Muscle of arm (tissue), 12 donors: ENCODE measurements around the gene DOCK8. TPM values are rescaled to one million over a fixed set of nuclear protein-coding genes. Genes with fewer than 3 reads are reported as not detected.
A peak's percentile ranks its signal among the peaks of the same experiment; 100 is the strongest.

ENCODE experiments used
- DNase-seq: peaks from one replicate; pipeline ENCODE4 v3.0.0-alpha.2; 2013
- polyA plus RNA-seq, 12 donors: library from polyadenylated mRNA; unstranded; fragments of 120-200 nt; gene quantifications; one replicate each; pipeline ENCODE4 v1.2.1, GENCODE V29; 2013; ENCODE audit not compliant: insufficient read length in 12 of 12

The DOCK8 gene
- polyA plus RNA-seq, 12 donors: 2.4 to 20.5 (median 5.8) TPM; not detected in 1

DNA sequence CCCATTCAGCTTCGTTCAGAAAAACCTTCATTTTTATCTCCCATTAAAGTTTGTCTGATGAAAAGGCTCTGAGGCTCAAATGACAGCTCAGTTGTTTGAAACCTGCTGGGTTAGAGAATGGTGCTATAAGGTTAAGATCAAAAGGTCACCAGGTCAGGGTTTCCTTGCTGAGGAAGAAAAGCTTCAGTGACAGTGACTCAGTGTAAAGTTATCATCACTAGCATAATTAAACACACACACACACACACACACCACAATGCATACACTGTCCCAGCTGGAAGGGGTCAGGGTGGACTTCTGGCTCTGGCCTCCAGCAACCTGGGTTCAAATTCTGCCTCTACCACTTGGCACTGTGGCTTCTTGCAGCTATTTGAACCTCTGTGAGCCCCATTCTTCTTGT is 281.1 kb downstream of the DOCK8 start:
- no peak for DNase-seq

- DNase-seq: no peak
Observed at GRCh38 chr9:503326-503725, 288.7 kb downstream of the DOCK8 start.

GRCh38 chr9:503881-504852 is 289.5 kb downstream of the DOCK8 start, which contains the start of gene KANK1:
TSS of gene KANK1 (plus strand) at chr9:504695.
- DNase-seq: peak; percentile 53

DNA sequence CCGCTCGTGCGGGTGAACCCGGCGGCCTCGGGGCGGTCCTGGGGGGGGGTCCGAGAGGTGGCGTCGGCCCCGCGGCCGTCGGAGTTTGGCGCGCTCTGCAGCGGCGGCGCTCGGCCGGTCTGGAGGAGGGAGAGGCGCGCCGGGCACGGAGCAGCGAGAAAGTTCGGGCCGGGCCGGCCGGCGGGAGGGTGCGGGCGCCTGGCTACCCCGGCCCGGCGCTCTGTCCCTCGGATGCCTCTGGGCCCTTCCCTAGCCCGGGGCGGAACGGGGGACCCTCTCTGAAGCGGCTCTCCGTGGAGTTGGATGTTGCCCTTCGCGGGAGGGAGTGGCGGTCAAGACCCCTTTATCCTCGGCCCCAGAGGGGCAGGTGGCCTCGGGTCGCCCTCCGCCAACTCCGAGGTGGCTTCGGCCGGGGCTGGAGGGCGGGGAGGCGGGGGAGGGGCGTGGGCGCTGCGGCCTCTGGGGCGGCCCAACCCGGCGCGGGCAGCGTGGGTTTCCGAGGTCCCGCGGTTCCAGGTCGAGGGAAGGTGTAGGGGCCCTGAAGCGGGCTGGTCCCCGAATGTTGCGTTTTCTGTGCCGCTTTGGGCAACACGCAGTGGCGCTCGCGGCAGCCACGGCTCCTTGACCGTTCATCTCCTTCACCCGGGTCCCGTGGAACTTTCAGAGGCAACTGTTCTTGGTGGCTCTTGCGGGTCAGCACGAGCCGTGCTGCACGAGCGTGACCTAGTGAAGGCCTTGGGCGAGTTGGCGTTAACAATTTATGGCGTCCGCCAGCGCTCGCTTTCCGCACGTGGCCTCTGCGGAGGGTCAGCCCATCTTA is 290.5 kb downstream of the DOCK8 start:
- DNase-seq: peak; percentile 15

DNA sequence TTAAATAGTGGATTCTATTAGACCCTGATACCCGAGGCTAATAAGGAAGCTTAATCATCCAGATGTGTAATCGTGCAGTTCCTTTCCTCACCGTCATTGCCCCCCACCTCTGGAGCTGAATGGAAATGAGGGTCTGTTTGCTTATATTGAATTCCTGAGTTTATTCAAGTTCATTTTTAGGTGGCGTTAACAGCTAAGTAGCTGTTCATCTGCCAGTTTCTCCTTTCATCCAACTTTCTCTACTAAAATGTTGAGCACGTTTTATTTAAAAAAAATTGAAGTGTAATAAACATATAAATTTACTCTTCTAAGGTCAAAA is 291.0 kb downstream of the DOCK8 start:
- DNase-seq: no peak

GRCh38 chr9:506281-506680 is 291.6 kb downstream of the DOCK8 start:
- no peak for DNase-seq

DNA sequence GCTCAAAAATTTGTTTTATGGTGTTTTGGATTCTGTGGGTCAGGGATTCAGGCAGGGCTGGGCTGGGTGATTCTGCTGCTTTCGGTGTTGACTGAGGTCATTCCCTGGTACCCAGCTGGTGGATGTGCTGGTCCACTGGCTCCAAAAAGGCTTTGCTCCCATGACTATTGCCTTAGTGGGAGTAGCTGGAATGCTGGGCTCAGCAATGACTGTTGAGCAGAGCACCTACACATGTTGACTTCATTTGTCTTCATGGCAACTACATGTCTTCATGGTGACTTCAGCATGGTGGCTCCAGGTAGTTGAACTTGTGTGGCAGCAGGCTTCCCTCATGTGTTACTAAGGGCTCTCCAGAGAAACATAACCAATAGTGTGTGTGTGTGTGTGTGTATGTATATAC is 297.2 kb downstream of the DOCK8 start:
- no peak for DNase-seq

DNA sequence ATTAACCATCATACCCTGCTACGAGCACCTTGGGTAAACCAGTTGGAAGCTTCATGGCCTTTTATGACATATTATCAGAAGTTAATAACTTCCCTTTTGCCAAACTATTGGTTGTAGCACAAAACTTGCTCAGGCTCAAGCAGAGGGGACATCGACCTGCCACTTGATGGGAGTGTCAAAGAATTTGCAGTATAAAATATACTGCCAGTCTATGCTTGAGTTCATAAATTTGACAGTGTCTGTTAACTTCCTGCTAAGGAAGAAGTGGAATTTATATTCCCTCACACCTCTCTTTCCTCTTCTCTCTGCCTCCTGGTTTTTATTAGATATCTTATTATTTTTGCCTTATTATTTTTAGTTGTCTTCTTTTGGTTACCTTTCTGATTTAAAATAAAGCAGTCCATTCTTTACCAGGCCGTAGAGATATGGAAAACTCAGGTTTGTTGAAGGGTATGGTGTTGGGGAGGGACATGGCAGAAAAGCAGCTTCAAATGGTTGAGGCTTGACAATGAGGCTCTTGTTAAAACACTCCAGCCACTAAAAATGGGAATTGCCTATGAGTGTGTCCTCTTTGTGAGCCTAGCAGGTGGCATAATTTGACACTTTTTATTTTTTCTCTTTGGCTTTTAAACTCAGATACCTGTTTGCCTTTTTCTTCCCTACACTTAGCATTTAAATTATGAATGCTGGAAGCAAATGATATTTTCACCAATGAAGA is 298.0 kb downstream of the DOCK8 start:
- no peak for DNase-seq

Other genes with a start within 250 kb of the DOCK8 start
- 10 to 100 TPM in 10 of 12 donors, 1 to 10 TPM in 1, not detected in 1; 9.2 to 30.9 (median 15.7) TPM for gene WASHC1, start 185.4 kb upstream of the DOCK8 start, polyA plus RNA-seq
- 1 to 10 TPM in 6 of 12 donors, under 1 TPM in 4, not detected in 2; 0.36 to 2.3 (median 1.1) TPM for gene FOXD4, start 96.4 kb upstream of the DOCK8 start, polyA plus RNA-seq
- gene ZNG1A, start 35.8 kb upstream of the DOCK8 start, polyA plus RNA-seq: 10 to 100 TPM in 11 of 12 donors, not detected in 1; 37.7 to 66.7 (median 56.0) TPM